Measurements from ENCODE around the gene SELENOK. TPM values are rescaled to one million over a fixed set of nuclear protein-coding genes. Genes with fewer than 3 reads are reported as not detected.

Gene SELENOK
- total and polyA plus RNA-seq, 2 donors (not counting 3 experiments of a cell fraction or from before 2014, with no cell fraction given) = 26.1 to 35.2 TPM

DNA sequence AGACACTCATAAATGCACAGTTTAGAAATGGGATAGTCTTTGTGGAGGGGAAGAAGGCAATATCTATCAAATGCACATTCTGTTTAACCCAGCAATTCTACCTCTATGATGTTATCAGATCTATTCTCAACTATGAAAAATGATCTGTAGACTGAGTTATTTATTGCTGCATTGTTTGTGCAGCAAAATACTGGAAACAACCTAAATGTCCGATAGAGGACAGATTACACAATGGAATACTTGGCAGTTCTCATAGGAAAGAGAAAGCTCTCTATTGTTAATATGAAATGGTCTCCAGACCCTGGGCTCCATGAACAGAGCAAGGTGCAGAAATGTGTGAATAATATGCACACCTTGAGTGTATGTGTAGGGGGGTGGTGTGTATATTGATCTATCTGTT lies 49.0 kb upstream of the SELENOK start:
- intact Hi-C loops (cut with micrococcal nuclease) (no loop called here), dilution Hi-C loops (cut with MboI; ENCODE audit: extremely low pct_ligation_motif_present, low sequenced_read_pairs) (no loop called here)
- no peak for TF ChIP-seq GATA2 (IDR thresholded peaks at IDR 0.05; ENCODE audit: insufficient read depth, insufficient read length, low read depth, low read length)
- TF ChIP-seq POLR2A (IDR thresholded peaks at IDR 0.05; ENCODE audit: low read depth, low read length) = no peak
- TF ChIP-seq, protein P1, sequence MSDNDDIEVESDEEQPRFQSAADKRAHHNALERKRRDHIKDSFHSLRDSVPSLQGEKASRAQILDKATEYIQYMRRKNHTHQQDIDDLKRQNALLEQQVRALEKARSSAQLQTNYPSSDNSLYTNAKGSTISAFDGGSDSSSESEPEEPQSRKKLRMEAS (IDR thresholded peaks at IDR 0.05; ENCODE audit: insufficient read depth, insufficient read length) = no peak
- TF ChIP-seq FOS (IDR thresholded peaks at IDR 0.05; ENCODE audit: borderline replicate concordance, insufficient read depth, low read length) = no peak
- no peak for TF ChIP-seq EZH2 (IDR thresholded peaks at IDR 0.05; ENCODE audit: borderline replicate concordance, low read depth, low read length, severe bottlenecking)
- TF ChIP-seq, protein P2, sequence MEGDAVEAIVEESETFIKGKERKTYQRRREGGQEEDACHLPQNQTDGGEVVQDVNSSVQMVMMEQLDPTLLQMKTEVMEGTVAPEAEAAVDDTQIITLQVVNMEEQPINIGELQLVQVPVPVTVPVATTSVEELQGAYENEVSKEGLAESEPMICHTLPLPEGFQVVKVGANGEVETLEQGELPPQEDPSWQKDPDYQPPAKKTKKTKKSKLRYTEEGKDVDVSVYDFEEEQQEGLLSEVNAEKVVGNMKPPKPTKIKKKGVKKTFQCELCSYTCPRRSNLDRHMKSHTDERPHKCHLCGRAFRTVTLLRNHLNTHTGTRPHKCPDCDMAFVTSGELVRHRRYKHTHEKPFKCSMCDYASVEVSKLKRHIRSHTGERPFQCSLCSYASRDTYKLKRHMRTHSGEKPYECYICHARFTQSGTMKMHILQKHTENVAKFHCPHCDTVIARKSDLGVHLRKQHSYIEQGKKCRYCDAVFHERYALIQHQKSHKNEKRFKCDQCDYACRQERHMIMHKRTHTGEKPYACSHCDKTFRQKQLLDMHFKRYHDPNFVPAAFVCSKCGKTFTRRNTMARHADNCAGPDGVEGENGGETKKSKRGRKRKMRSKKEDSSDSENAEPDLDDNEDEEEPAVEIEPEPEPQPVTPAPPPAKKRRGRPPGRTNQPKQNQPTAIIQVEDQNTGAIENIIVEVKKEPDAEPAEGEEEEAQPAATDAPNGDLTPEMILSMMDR (IDR thresholded peaks at IDR 0.05; ENCODE audit: extremely low read depth in 1 of 2, insufficient read depth in 1 of 2, low read depth in 1 of 2, low read length in 2 of 2) = no peak
- no peak for TF ChIP-seq JUN (IDR thresholded peaks at IDR 0.05; ENCODE audit: borderline replicate concordance, insufficient read depth, insufficient read length, low read depth)
- no peak for TF ChIP-seq POLR2AphosphoS5 (IDR thresholded peaks at IDR 0.05; ENCODE audit: insufficient read depth, low read depth, low read length)
- TF ChIP-seq MYC (IDR thresholded peaks at IDR 0.05; ENCODE audit: low read depth, low read length) = no peak
- ChIA-PET CTCF (interaction anchor here (1.0 kb wide), 1 partner anchor 107 kb away, joined by 3 read pairs; no protein-coding TSS in a partner anchor), POLR2A (no interaction called here)
- Histone ChIP-seq H3K4me3 (replicated peaks in 1 of 3; ENCODE audit: insufficient read depth in 1 of 3, low read depth in 1 of 3, low read length in 3 of 3) (no peak overlapping the region), H3K79me2 (ENCODE audit: control insufficient read depth, insufficient read depth, low read length) (no peaks in the 10 kb centered on the region), H3K27ac (ENCODE audit: insufficient read depth, low read depth, low read length) (no peak overlapping the region), H2AFZ (ENCODE audit: low read depth, low read length) (no peak overlapping the region), H3K4me2 (ENCODE audit: insufficient read depth, low read length) (no peak overlapping the region), H3K9me1 (replicated peaks; ENCODE audit: control insufficient read depth, extremely low read depth, insufficient read depth, low read length) (no peaks in the 10 kb centered on the region), H3K4me1 (ENCODE audit: control insufficient read depth, extremely low read depth, insufficient read depth, low read length) (no peaks in the 10 kb centered on the region), H3K27me3 (ENCODE audit: control insufficient read depth in 2 of 2, insufficient read depth in 2 of 2, low read length in 2 of 2) (no peaks in the 10 kb centered on the region), H3K9me3 (replicated peaks; ENCODE audit: control insufficient read depth, insufficient read depth, low read length) (no peaks in the 10 kb centered on the region), H3K36me3 (ENCODE audit: control insufficient read depth in 2 of 2, extremely low read depth in 1 of 2, insufficient read depth in 2 of 2, low read length in 2 of 2) (no peaks in the 10 kb centered on the region), H3K9ac (replicated peaks; ENCODE audit: extremely low read depth, insufficient read depth, low read length) (no peak overlapping the region), H4K20me1 (replicated peaks; ENCODE audit: control insufficient read depth, extremely low read depth, insufficient read depth, low read length) (no peaks in the 10 kb centered on the region)
- FAIRE-seq (no peak), DNase-seq (ENCODE audit: low read depth, low spot score) (no peak)
- BruUV-seq (replicated peaks) = no TSS peak

All from endothelial cell of umbilical vein (primary cell).